Right atrium auricular region (tissue), 2 donors: Measurements from ENCODE around the gene CLDN9. TPM values are rescaled to one million over a fixed set of nuclear protein-coding genes. Genes with fewer than 3 reads are reported as not detected.
A peak's percentile ranks its signal among the peaks of the same experiment; 100 is the strongest.

Source experiments
- DNase-seq: peaks from one replicate; pipeline ENCODE4 v3.0.0-alpha.2; 2019; ENCODE audit warnings: low spot score
- H3K27ac ChIP-seq, 2 donors: fragments of 200-600 bp; sonication (generic); 1 replicate in 1 of 2; 2 replicates in 1 of 2; pipeline ENCODE4 v1.5.1; 2016 to 2019
- H3K27me3 ChIP-seq, 2 donors: fragments of 200-600 bp; sonication (generic); one replicate each; pipeline versions ENCODE4 v1.5.1 to v1.6.0; 2017 to 2019
- H3K36me3 ChIP-seq: fragments of 200-600 bp; sonication (generic); one replicate; pipeline ENCODE4 v1.5.1; 2016
- H3K4me1 ChIP-seq, 2 donors: fragments of 200-600 bp; sonication (generic); one replicate each; pipeline versions ENCODE4 v1.5.1 to v1.6.0; 2017 to 2019
- H3K4me3 ChIP-seq, 2 donors: fragments of 200-600 bp; sonication (generic); 1 replicate in 1 of 2; 2 replicates in 1 of 2; pipeline ENCODE4 v1.5.1; 2017 to 2019; ENCODE audit warnings: mild to moderate bottlenecking in 1 of 2, moderate library complexity in 1 of 2
- H3K9me3 ChIP-seq, 2 donors: fragments of 200-600 bp; sonication (generic); one replicate each; pipeline ENCODE4 v1.5.1; 2019
- total RNA-seq, 2 donors: library from RNA; depleted of rRNA; stranded (reverse); fragments of >200 nt; gene quantifications; one replicate each; pipeline ENCODE4 v1.1.0, GENCODE V29; 2016
- TF ChIP-seq, protein P1 (sequence below), 2 donors: fragments of 200-600 bp; sonication (generic); IDR thresholded peaks; one replicate each; pipeline ENCODE4 v1.5.1; 2019; ENCODE audit warnings: antibody characterized with exemption in 2 of 2

The CLDN9 gene
- total RNA-seq, 2 donors from 2014 or later, result 0.39 TPM; not detected in 1

DNA sequence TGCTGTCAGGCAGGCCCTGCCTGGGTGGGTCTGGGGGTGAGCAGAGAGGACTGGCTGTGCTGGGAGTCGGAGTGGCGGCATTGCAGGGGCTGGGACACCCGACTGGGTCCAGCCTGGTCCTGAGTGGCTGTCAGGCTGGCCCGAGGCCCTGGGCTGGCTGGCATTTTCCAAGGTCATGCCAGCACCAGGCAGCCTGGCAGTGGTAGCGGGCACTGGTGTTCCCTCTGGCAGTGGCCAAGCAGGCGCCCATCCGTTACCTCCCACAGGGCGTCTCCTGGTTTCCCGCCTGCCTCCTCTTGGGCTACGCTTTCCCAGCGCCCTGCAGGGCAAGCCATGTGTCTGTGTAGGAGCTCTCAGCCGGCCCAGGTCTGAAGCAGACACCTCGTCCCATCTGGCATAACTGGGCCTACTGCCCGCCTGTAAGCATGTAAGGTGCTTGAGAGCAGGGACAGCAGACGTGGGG lies 26.8 kb upstream of the CLDN9 start:
- peak overlapping the region; percentile 80 to 90 for H3K27ac ChIP-seq
- no peaks in the 10 kb centered on the region for H3K27me3 ChIP-seq
- H3K9me3 ChIP-seq, result no peaks in the 10 kb centered on the region
- H3K36me3 ChIP-seq, result no peaks in the 10 kb centered on the region
- no peak for DNase-seq
- H3K4me3 ChIP-seq, result no peak overlapping the region
- H3K4me1 ChIP-seq, result peaks cover 0 to 37% of the 10 kb centered on the region in 2 donors
- TF ChIP-seq, protein P1, sequence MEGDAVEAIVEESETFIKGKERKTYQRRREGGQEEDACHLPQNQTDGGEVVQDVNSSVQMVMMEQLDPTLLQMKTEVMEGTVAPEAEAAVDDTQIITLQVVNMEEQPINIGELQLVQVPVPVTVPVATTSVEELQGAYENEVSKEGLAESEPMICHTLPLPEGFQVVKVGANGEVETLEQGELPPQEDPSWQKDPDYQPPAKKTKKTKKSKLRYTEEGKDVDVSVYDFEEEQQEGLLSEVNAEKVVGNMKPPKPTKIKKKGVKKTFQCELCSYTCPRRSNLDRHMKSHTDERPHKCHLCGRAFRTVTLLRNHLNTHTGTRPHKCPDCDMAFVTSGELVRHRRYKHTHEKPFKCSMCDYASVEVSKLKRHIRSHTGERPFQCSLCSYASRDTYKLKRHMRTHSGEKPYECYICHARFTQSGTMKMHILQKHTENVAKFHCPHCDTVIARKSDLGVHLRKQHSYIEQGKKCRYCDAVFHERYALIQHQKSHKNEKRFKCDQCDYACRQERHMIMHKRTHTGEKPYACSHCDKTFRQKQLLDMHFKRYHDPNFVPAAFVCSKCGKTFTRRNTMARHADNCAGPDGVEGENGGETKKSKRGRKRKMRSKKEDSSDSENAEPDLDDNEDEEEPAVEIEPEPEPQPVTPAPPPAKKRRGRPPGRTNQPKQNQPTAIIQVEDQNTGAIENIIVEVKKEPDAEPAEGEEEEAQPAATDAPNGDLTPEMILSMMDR (IDR thresholded peaks at IDR 0.05), result no peak

DNA sequence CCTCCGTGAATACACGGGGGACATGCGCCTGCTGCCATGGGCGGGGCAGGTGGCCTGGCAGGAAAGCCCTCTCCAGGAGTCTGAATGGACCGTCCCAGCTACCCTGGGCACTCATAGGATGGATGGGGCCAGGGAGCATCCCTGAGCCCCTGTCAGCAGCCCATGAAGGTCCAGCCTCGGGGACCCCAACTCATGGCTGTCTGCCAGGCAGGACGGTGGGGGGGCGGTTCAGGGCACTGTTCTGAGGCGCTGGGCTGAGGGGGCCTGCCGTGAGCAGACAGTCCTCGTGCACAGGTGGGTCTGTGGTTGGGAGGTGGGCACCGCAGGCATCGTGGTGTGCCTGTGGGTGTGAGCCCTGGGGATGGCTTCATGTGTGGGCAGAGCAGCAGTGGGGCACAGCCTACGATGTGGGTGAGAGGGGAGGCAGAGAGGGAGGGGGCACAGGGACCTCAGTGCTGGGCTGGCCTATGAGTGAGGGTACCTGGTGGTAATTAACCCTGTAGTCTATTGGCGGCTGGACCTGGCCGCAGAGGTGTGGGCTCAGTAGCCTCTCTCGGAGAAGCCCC lies 26.0 kb upstream of the CLDN9 start:
- peaks cover 0 to 33% of the 10 kb centered on the region in 2 donors for H3K4me1 ChIP-seq
- H3K4me3 ChIP-seq, result no peak overlapping the region
- no peaks in the 10 kb centered on the region for H3K9me3 ChIP-seq
- TF ChIP-seq, protein P1 (IDR thresholded peaks at IDR 0.05), result no peak
- DNase-seq, result no peak
- H3K27ac ChIP-seq, result peak overlapping the region; percentile 80 to 90
- H3K36me3 ChIP-seq, result no peaks in the 10 kb centered on the region
- no peaks in the 10 kb centered on the region for H3K27me3 ChIP-seq

DNA sequence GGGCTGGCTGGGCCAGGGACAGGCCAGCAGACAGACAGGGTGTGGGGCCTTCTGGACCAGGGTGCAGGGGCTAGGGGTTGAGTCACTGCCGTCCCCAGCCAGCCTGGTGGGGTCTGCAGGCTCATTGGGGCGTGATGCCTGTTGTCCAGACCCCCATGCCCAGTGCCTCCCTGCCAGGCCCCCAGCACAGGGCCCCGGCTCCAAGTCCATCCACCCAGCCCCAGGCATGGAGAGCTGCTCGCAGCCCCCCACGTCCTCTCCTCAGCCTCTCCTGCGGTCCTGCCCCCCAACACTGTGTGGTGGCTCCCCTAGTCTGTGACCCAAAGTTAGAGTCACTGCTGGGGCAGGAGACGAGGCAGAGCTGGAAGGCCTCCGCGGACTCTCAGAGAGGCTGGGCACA lies 25.4 kb upstream of the CLDN9 start:
- TF ChIP-seq, protein P1 (IDR thresholded peaks at IDR 0.05), result no peak

DNA sequence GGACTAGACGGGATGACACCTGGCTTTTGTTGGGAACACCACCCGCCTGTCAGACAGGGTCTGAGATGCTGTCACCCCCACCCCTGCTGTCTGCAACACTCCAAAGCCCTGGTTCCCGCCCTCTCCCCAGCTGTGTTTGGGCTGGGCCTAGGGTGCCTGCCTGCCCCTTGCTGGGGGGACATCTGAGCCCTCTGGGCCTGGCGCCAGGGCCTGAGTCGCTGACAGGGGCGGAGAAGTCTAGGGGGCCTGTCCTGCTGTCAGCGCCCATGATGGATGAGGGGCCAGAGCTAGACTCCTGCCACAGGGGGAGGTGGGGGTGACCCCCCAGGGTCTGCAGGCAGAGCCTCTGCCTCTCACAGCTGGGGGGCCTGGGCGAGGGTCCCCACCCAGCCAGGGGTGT lies 24.9 kb upstream of the CLDN9 start:
- Histone ChIP-seq H3K27ac (no peak overlapping the region), H3K36me3 (no peaks in the 10 kb centered on the region), H3K4me3 (no peak overlapping the region)

More for the DNA sequence above, 25.4 kb upstream of the CLDN9 start:
- Histone ChIP-seq H3K9me3 (no peaks in the 10 kb centered on the region), H3K4me1 (peaks cover 0 to 33% of the 10 kb centered on the region in 2 donors), H3K27me3 (no peaks in the 10 kb centered on the region), H3K36me3 (no peaks in the 10 kb centered on the region), H3K4me3 (no peak overlapping the region), H3K27ac (no peak overlapping the region)
- DNase-seq, result no peak

DNA sequence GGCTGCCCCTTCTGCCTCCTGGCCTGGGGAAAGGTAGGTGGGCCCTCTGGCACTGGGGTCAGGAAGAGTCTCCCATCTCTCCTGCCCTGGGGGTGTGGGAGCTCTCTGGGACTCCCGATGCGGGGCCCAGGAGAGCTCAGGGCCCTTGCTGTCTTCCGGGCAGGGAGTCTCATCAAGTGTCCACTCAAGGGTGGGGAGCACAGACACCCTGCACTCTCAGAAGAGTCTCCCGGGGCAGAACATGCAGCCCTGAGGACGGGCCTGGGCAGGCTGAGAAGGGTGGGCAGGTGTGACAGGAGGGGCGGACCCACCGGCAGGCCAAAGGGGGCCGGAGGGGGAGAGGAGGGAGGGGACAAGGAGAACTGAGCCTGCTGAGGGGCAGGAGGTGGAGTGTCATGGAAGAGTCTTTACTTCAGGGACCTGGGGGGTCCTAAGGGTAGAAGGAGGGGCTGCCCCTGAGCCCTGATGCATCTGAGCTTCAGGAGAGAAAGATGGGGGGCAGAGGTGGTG lies 24.1 kb upstream of the CLDN9 start:
- TF ChIP-seq, protein P1 (IDR thresholded peaks at IDR 0.05), result no peak
- Histone ChIP-seq H3K4me3 (no peak overlapping the region), H3K4me1 (peaks cover 0 to 29% of the 10 kb centered on the region in 2 donors)

More for the DNA sequence above, 24.9 kb upstream of the CLDN9 start:
- no peaks in the 10 kb centered on the region for H3K9me3 ChIP-seq
- no peaks in the 10 kb centered on the region for H3K27me3 ChIP-seq
- H3K4me1 ChIP-seq, result peaks cover 0 to 33% of the 10 kb centered on the region in 2 donors
- TF ChIP-seq, protein P1 (IDR thresholded peaks at IDR 0.05), result no peak
- DNase-seq, result no peak

More for the DNA sequence above, 24.1 kb upstream of the CLDN9 start:
- H3K36me3 ChIP-seq, result no peaks in the 10 kb centered on the region
- H3K9me3 ChIP-seq, result no peaks in the 10 kb centered on the region
- H3K27ac ChIP-seq, result no peak overlapping the region
- no peak for DNase-seq
- H3K27me3 ChIP-seq, result no peaks in the 10 kb centered on the region
